Activated T-helper 1 cell treated with anti-CD3 and anti-CD28 coated beads, Interleukin-12 subunit alpha, Interleukin-12 subunit beta, Interleukin-2, Interleukin-4 antibody, amounts not matched to agents 30 ng/mL and 10 ng/mL and 1 ng/mL, durations not matched to agents 14 hours and 24 hours and 36 hours (primary cell): ENCODE results near the gene ANGPTL7. TPM values are rescaled to one million over a fixed set of nuclear protein-coding genes. Genes with fewer than 3 reads are reported as not detected.

Source experiments
- DNase-seq: peaks from one replicate; pipeline ENCODE4 v3.0.0; 2021; ENCODE audit warnings: low spot score
- H3K27ac Mint-ChIP-seq: one replicate; pipeline ENCODE4 v1.8.0; 2021; ENCODE audit warnings: mild to moderate bottlenecking, mixed read lengths
- H3K27me3 Mint-ChIP-seq: one replicate; pipeline ENCODE4 v1.8.0; 2022; ENCODE audit warnings: mild to moderate bottlenecking, moderate library complexity, mixed read lengths; ENCODE audit not compliant: insufficient read depth
- H3K36me3 Mint-ChIP-seq: one replicate; pipeline ENCODE4 v1.8.0; 2021; ENCODE audit warnings: low read depth, mixed read lengths
- H3K4me1 Mint-ChIP-seq: one replicate; pipeline ENCODE4 v1.8.0; 2021; ENCODE audit warnings: low read depth, mixed read lengths
- H3K4me3 Mint-ChIP-seq: one replicate; pipeline ENCODE4 v1.8.0; 2021; ENCODE audit warnings: mild to moderate bottlenecking, moderate library complexity, mixed read lengths
- H3K9me3 Mint-ChIP-seq: one replicate; pipeline ENCODE4 v1.8.0; 2021; ENCODE audit warnings: mixed read lengths
- intact Hi-C: fragments of 100-400 bp; cut with micrococcal nuclease; formaldehyde crosslinking; loops from one replicate; pipeline ENCODE4 v1.15.1; 2024
- total RNA-seq: library from RNA; stranded (reverse); gene quantifications from 2 replicates; pipeline ENCODE4 v1.2.3, GENCODE V29; 2022

The ANGPTL7 gene
- total RNA-seq, 1 donor from 2014 or later: not detected

GRCh38 chr1:11196945-11197344 lies 7.8 kb downstream of the ANGPTL7 start:
- Mint-ChIP-seq H3K27ac (no peak overlapping the region), H3K4me3 (no peak overlapping the region), H3K9me3 (no peaks in the 10 kb centered on the region), H3K27me3 (no peaks in the 10 kb centered on the region), H3K4me1 (no peaks in the 10 kb centered on the region), H3K36me3 (peaks cover 32% of the 10 kb centered on the region)
- intact Hi-C loops: no loop called here
- DNase-seq: no peak

GRCh38 chr1:11197359-11197758 lies 8.2 kb downstream of the ANGPTL7 start:
- Mint-ChIP-seq H3K27ac (no peak overlapping the region), H3K36me3 (peaks cover 29% of the 10 kb centered on the region), H3K9me3 (no peaks in the 10 kb centered on the region), H3K4me1 (no peaks in the 10 kb centered on the region), H3K4me3 (no peak overlapping the region), H3K27me3 (no peaks in the 10 kb centered on the region)
- DNase-seq: no peak
- intact Hi-C loops: no loop called here

GRCh38 chr1:11198257-11198656 lies 9.1 kb downstream of the ANGPTL7 start:
- no peak overlapping the region for H3K4me3 Mint-ChIP-seq

DNA sequence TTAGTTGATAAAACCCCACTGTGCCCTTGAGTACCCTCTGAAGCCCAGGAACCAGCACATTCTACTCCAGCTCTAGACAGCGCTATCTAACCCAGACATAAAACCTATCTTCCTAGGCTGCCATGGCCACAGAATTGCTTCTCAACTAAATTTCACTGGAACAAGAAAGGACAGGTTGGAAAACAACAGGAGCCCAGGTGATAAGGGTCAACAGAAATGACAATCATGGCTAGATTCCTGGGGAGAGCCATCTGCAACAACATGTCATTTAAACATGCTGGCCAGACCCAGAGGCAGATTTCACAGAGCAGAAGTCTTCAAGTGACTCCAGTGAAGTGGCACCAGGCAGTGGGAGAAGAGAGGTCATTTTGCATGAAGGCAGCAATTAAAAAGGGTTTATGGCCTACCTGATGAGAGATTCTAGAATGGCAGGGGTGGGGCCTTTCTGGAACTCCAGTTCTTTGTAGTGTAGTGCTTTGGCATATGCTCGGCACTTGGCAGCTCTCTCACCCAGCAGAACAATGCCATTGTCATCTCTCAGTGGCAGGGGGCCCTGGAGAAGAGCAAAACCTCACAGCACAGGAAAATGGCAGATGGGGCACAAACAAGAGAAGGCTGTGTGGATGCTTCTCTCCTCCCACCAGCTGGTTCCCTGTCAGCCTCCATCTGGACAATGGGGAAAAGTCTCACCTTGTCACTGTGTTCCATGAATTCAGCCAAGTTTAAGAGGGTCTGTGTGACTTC lies 9.9 kb downstream of the ANGPTL7 start:
- H3K27ac Mint-ChIP-seq: no peak overlapping the region

More at GRCh38 chr1:11198257-11198656, 9.1 kb downstream of the ANGPTL7 start:
- DNase-seq: no peak
- Mint-ChIP-seq H3K27me3 (no peaks in the 10 kb centered on the region), H3K9me3 (no peaks in the 10 kb centered on the region), H3K27ac (no peak overlapping the region), H3K4me1 (no peaks in the 10 kb centered on the region), H3K36me3 (peaks cover 27% of the 10 kb centered on the region)
- intact Hi-C loops: no loop called here

DNA sequence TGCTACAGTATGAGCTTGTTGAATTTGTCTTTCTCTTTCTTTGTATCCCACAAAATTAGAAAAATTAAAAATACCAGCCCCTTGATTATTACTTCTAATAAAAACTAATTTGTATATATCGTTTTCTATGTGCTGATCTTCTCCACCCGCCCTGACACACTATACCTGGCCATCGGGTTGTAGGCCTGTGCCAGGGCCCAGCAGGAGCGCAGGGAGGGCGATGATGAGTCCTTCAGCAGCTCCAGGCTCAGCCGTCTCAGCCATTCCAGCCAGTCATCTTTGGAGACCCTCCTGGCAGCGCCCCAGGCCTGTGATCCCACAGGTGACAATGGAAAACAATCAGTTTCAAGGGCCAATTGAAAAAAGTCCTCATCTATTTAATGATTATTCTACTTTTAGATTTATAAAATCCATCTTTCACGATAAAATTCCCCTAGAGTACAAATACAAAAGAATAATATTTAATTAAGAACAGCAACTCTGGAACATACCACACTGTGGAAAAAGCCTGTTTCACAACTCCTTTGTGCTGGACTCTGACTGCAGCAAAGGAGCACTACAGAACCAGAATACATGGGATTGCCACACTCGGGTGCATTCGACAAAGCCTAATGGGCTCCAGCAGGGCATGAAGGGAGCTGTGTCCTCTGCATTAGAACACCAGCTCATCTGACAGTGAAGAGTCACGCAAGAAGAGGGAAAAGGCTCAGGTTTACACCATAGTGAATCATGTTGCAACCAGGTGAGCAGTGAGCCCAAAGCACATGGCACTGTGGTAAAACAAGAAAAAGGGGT lies 15.4 kb downstream of the ANGPTL7 start:
- no peak for DNase-seq
- no peaks in the 10 kb centered on the region for H3K27me3 Mint-ChIP-seq
- no peaks in the 10 kb centered on the region for H3K9me3 Mint-ChIP-seq
- H3K36me3 Mint-ChIP-seq: peaks cover 24% of the 10 kb centered on the region
- intact Hi-C loops: no loop called here
- no peaks in the 10 kb centered on the region for H3K4me1 Mint-ChIP-seq
- H3K27ac Mint-ChIP-seq: no peak overlapping the region
- H3K4me3 Mint-ChIP-seq: no peak overlapping the region

More for the DNA sequence above, 9.9 kb downstream of the ANGPTL7 start:
- intact Hi-C loops: no loop called here
- Mint-ChIP-seq H3K4me1 (no peaks in the 10 kb centered on the region), H3K27me3 (no peaks in the 10 kb centered on the region), H3K4me3 (no peak overlapping the region), H3K9me3 (no peaks in the 10 kb centered on the region), H3K36me3 (peaks cover 32% of the 10 kb centered on the region)
- DNase-seq: no peak

DNA sequence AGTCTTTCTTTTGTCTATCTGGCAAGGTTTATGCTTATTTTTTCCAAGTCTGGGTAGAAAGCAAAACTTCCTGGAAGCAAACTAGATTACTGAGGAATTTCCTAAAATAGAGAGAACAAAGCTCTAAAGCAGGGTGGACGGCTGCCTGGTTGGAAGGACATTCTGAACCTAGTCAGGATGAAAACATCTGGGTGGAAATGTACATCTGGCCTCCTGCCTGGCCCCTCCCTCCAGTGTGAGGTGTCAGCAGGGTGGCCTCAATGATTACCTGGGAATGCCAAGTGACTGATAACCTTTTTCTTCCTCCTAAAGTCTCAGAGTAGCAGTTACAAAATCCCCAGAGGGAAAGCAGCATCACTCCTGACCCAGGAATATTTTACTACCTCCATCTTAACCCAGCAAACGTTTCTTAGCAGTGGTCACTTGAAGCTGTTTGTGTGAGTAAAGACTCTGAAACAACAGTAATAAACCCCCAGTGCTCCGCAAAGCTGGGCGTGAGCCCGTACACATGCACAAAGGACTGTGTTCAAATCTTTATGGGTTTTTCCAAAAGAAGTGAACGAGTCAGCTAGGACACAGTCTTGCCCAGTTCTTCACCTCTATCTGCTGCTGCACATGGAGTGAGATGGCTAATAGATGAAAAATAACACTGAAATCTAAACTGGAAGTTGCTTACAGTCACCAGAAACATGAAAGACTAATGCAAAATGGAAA lies 18.9 kb downstream of the ANGPTL7 start:
- Mint-ChIP-seq H3K27me3 (no peaks in the 10 kb centered on the region), H3K27ac (no peak overlapping the region), H3K4me3 (no peak overlapping the region), H3K36me3 (peaks cover 44% of the 10 kb centered on the region), H3K9me3 (no peaks in the 10 kb centered on the region), H3K4me1 (no peaks in the 10 kb centered on the region)
- DNase-seq: no peak
- intact Hi-C loops: no loop called here

- intact Hi-C loops: no loop called here
- no peaks in the 10 kb centered on the region for H3K9me3 Mint-ChIP-seq
- H3K27me3 Mint-ChIP-seq: no peaks in the 10 kb centered on the region
Observed at GRCh38 chr1:11211461-11211860, 22.3 kb downstream of the ANGPTL7 start.

DNA sequence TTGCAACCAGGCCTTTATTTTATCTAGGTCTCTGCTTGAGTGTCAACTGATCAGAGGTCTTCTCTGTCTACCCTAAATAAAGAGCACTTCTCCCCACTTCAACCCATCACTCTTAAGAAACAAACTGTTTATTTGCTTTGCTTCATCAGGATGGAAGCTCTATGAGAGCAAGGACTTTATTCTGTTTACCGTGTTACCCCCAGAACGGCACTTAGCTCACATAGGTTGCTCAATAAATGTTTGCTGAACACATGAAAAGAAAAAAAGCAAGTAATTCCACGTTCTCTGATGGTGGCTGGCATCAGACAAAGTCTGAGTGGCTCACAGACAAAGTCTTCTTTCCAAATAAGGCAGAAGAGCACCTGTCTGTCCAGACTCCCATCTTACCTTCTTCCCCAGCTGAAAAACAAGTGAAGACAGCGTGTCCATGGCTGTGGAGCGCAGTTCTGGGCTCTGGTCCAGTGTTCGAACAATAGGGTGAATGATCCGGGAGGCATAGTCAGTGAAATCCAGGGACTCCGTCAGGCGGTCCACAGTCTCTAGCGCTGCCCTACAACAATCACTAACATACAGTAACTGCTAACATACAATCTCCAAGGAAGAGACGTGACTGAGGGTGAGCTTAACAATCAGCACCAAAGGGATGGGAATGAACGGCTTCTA lies 22.9 kb downstream of the ANGPTL7 start:
- DNase-seq: no peak
- H3K27ac Mint-ChIP-seq: no peak overlapping the region
- H3K9me3 Mint-ChIP-seq: no peaks in the 10 kb centered on the region
- H3K36me3 Mint-ChIP-seq: peaks cover 46% of the 10 kb centered on the region
- no peak overlapping the region for H3K4me3 Mint-ChIP-seq
- intact Hi-C loops: no loop called here
- H3K27me3 Mint-ChIP-seq: no peaks in the 10 kb centered on the region
- H3K4me1 Mint-ChIP-seq: no peaks in the 10 kb centered on the region

More at GRCh38 chr1:11211461-11211860, 22.3 kb downstream of the ANGPTL7 start:
- no peak for DNase-seq
- H3K36me3 Mint-ChIP-seq: peaks cover 40% of the 10 kb centered on the region
- H3K27ac Mint-ChIP-seq: no peak overlapping the region
- no peaks in the 10 kb centered on the region for H3K4me1 Mint-ChIP-seq
- no peak overlapping the region for H3K4me3 Mint-ChIP-seq

DNA sequence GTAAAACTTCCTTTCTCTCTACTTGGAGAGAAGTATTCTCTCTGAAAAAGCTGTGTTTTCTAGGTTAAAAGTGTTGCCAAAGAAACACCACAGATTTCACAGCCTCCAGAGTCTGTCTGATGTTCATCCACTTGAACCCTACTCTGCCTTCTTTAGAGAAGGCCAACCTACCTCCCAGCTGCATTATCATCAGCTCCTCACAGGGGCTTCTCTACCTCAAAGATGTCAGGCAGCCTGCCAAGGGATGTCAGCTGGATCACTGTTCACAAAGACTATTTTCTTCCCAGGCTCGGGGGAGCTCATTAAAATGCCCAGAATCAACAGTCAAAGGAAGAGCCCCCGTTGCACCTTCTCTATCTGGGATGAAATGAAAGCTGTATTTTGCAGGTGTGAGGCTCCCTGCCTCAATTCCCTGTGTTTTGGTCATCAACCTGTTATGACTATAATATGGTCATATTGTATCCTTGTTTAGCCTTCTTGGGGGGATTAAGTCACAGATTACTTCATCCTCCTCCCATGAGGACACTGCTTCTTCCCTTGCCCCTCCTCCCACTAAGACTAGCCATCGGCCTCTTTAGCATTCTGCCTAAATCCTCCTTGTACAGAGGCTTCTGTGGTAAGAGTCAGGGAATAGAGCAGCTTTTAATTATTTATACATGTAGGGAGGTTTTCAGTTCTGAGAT lies 25.7 kb downstream of the ANGPTL7 start:
- intact Hi-C loops: no loop called here
- Mint-ChIP-seq H3K4me1 (no peaks in the 10 kb centered on the region), H3K27ac (no peak overlapping the region), H3K27me3 (no peaks in the 10 kb centered on the region), H3K36me3 (peaks cover 45% of the 10 kb centered on the region), H3K9me3 (no peaks in the 10 kb centered on the region), H3K4me3 (no peak overlapping the region)
- no peak for DNase-seq

DNA sequence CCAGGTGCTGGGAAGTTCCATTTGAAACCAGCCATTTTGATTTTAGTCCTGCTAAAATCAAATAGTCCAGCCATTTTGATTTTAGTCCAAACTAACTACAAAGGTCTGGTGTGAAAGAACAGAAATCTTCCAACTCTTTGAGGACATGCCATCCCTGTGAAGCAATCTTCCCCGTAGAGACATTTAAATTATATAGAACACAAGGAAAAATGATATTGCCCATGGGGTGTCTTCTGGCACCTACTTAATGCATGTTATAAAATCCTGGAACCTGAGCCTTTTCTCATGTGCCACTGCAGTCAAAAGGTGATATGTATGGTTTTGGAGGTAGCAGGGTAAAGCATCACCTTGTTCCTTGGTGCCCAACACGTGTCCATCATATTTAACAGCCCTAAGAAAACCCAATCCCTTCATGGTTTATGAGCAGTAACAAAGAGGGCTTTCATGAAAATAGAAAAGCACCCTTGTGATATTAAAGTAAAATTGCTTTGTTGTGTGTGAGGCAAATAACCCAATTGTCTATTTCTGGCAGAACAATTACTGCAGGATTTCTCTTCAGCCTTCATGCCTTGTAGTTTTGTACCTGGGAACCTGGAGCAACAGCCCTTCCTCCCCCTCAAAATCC lies 26.3 kb downstream of the ANGPTL7 start:
- H3K4me3 Mint-ChIP-seq: no peak overlapping the region
- no peak overlapping the region for H3K27ac Mint-ChIP-seq
- no peaks in the 10 kb centered on the region for H3K27me3 Mint-ChIP-seq
- DNase-seq: no peak
- H3K4me1 Mint-ChIP-seq: no peaks in the 10 kb centered on the region
- intact Hi-C loops: no loop called here
- no peaks in the 10 kb centered on the region for H3K9me3 Mint-ChIP-seq
- H3K36me3 Mint-ChIP-seq: peaks cover 46% of the 10 kb centered on the region

DNA sequence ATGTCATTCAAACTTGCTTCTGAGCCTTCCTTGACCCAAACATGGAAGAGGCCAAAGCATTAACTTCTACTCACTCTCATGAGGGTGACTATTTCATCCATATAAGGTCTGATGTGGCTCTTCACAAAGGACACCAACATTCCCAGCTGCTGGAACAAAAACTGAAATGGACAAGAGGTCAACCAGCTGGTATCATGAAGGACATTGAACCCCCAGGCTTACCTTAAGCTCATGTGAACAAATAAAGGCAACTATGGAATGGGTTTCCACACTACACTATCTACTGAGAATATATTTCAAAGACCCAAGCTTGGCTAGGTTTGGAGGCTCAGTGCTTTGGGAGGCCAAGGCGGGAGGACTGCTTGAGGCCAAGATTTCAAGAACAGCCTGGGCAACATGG lies 26.9 kb downstream of the ANGPTL7 start:
- H3K36me3 Mint-ChIP-seq: peaks cover 42% of the 10 kb centered on the region
- no peak for DNase-seq
- no peak overlapping the region for H3K27ac Mint-ChIP-seq
- no peak overlapping the region for H3K4me3 Mint-ChIP-seq
- intact Hi-C loops: no loop called here
- H3K27me3 Mint-ChIP-seq: no peaks in the 10 kb centered on the region
- no peaks in the 10 kb centered on the region for H3K4me1 Mint-ChIP-seq
- no peaks in the 10 kb centered on the region for H3K9me3 Mint-ChIP-seq
